GM12875 (cell line): ENCODE measurements around the gene MTRF1L.
A peak's percentile ranks its signal among the peaks of the same experiment; 100 is the strongest.
"Not testable (repeated sequence)": the region's sequence is repeated elsewhere in the genome, so short reads cannot be mapped to it uniquely, and the experiment has no call there.

Source experiments
- H3K4me3 ChIP-seq: one replicate; pipeline ENCODE4 v1.5.1; 2011; ENCODE audit warnings: low read depth, low read length, control low read depth
- TF ChIP-seq, protein P1 (sequence below): IDR thresholded peaks from 2 replicates; pipeline ENCODE4 v1.5.1; 2011; ENCODE audit warnings: low read depth, mild to moderate bottlenecking, control low read depth, inconsistent platforms, low read length, moderate library complexity, borderline replicate concordance; ENCODE audit not compliant: insufficient read depth

The MTRF1L gene

GRCh38 chr6:152993431-152993830 lies 9.1 kb downstream of the MTRF1L start:
- TF ChIP-seq, protein P1, sequence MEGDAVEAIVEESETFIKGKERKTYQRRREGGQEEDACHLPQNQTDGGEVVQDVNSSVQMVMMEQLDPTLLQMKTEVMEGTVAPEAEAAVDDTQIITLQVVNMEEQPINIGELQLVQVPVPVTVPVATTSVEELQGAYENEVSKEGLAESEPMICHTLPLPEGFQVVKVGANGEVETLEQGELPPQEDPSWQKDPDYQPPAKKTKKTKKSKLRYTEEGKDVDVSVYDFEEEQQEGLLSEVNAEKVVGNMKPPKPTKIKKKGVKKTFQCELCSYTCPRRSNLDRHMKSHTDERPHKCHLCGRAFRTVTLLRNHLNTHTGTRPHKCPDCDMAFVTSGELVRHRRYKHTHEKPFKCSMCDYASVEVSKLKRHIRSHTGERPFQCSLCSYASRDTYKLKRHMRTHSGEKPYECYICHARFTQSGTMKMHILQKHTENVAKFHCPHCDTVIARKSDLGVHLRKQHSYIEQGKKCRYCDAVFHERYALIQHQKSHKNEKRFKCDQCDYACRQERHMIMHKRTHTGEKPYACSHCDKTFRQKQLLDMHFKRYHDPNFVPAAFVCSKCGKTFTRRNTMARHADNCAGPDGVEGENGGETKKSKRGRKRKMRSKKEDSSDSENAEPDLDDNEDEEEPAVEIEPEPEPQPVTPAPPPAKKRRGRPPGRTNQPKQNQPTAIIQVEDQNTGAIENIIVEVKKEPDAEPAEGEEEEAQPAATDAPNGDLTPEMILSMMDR: no peak
- H3K4me3 ChIP-seq: no peak overlapping the region

GRCh38 chr6:152986978-152987377 lies 15.5 kb downstream of the MTRF1L start:
- H3K4me3 ChIP-seq: no peak overlapping the region
- TF ChIP-seq, protein P1: no peak

GRCh38 chr6:152985300-152985699 lies 17.2 kb downstream of the MTRF1L start:
- H3K4me3 ChIP-seq: not testable (repeated sequence)

GRCh38 chr6:152984513-152984872 lies 18.0 kb downstream of the MTRF1L start:
- H3K4me3 ChIP-seq: peak overlapping the region; percentile 51
- TF ChIP-seq, protein P1: no peak

GRCh38 chr6:152983637-152984512 lies 18.6 kb downstream of the MTRF1L start:
- peak overlapping the region; percentile 51 for H3K4me3 ChIP-seq
- TF ChIP-seq, protein P1: no peak

- TF ChIP-seq, protein P1: no peak
These were observed 19.4 kb downstream of the MTRF1L start, which contains the start of gene FBXO5 for GRCh38 chr6:152982904-152983636. Gene FBXO5, minus strand, starts transcription at chr6:152983041. Its CDS starts 82 bp downstream, at chr6:152982959.

GRCh38 chr6:152981989-152982903 lies 20.3 kb downstream of the MTRF1L start:
- H3K4me3 ChIP-seq: peak overlapping the region; percentile 78
- TF ChIP-seq, protein P1: no peak

More at GRCh38 chr6:152982904-152983636, 19.4 kb downstream of the MTRF1L start, which contains the start of gene FBXO5:
- H3K4me3 ChIP-seq: peak within 1 kb of the TSS; percentile 78
